GM21529 (cell line): Measurements from ENCODE around the gene LNX1.

Experiments
- ATAC-seq: cut with Tn5 transposase; IDR thresholded peaks from one replicate; pipeline ENCODE4 v1.9.1; 2021; ENCODE audit not compliant: unreplicated experiment

LNX1 gene

DNA sequence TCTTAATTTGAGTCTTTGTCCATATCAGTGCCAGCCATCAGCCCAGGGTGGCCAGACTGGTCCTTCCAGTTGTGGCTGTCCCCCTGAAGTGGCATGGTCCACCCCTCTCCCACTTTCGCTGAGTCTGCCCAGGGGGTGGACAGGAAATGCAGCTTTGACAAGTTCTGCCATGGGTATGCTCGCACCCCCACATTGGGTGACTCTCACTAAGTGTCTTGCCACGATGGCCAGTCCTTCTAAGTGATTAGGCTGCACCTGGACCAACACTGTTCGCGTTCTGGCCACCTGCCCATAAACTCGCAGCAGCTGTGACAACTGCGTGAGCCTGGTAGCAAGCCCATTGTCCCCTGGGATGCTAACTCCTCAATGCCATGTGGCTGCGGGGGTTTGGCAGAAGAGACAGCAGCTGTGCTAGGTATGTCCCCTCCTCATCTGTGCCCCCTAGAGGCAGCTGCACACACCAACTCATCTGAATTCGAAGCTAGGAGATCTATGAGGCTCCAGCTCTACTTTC, 10.0 kb upstream of the LNX1 start:
- peak; percentile 69 for ATAC-seq

DNA sequence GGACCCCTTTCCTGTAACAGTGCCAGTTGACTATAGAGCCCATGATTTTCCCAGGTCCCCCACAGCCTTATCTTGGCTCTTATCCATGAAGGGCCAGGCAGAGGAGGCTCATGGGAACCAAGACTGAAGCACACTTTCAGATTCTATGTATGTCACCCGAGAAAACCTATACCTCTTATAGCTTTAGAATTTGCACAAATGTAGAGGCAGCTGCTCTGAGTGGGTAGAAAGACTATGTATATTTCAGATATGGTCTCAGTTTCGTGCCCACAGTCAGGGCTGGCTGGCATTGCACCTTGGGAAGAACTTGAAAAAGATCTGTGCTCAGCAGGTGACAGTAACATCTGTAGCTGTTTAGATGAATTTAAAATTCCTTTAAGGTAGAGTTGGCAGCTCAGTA, 8.3 kb upstream of the LNX1 start:
- peak; percentile 62 for ATAC-seq

DNA sequence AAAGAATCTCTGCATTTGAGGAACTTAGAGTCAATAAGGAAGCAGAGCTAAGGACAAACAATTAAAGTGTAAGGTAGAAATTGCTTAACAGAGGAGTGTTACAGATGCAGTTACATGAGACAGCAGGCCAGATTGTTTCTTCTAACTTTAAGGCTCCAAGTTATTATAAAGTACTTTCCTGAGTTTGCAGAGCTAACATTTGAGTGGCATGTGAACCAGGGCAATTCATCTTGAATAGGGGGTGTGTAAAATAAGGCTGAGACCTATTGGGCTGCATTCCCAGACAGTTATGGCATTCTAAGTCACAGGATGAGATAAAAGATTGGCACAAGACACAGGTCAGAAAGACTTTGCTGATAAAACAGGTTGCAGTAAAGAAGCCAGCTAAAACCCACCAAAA, 7.6 kb upstream of the LNX1 start:
- ATAC-seq: no peak

DNA sequence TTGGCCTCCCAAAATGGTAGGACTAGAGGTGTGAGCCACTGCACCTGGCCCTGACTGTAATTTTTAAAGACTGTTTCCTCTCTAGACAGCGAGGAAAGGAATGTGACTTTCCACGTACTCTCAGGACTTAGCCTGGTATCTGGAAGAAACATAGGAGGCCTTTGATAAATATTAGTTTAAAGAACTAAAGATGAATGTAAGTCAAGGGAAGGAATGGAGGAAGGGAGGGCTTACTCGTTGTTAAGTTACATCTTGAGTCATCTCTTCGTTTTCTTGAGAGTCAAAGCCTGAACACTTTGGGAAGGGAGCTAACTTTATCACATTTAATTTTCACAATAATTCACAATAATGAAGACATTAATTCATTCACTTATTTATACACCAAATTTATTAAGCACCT, 7.2 kb upstream of the LNX1 start:
- no peak for ATAC-seq

DNA sequence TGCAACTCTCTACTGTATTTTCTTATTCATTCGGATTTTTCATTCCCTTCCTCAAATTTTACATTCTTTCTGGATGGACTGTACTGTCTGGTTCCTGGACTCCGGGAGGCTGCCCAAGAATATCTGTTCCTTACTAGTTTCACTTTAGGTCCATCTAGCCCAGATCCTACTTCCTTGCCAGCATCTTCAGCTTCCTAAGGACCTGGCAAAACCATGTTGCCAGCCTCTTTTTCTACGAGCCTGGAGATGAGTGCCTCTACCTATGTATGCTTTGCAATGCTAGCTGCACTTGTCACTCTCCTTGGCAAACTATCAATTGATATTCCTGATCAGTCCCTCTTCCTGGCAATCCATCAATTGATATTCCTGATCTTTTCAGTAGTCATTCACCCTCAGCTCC, 5.6 kb upstream of the LNX1 start:
- no peak for ATAC-seq

DNA sequence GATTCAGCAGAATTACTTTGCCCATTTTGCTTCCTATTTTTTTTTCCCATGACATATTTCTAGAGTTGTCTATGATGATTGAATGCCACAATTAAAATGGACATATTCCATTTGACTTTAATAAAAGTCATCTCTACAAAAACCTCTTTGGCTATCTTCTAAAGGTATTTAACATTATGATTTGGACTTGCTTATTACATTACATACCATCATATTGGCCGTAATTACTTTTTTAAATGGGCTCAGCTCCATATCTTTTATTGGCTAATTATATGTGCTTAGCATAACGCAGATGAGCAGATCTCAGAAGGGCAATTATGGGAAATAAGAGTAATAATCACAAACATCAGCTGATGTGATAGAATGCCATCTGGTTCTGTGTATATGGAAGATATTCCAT, 4.5 kb upstream of the LNX1 start:
- ATAC-seq: no peak

DNA sequence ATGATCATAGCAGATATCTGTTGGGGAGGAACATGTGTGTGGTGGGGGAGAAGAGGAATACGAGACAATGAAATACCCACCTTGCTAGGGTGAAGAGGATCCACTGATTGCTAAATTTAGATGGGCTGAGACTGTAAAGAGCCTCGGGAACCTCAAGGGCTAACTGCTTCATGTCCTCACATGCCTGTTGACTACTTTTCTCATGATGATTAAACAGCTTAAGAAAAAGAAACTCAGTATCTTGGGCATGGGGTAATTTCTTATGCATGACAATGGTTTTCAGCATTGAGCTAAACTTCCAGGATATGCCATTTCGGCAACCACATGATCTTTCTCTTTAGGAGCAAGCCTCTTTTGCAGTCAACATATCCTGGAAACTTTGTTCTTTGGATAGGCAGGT, 3.9 kb upstream of the LNX1 start:
- ATAC-seq: no peak

DNA sequence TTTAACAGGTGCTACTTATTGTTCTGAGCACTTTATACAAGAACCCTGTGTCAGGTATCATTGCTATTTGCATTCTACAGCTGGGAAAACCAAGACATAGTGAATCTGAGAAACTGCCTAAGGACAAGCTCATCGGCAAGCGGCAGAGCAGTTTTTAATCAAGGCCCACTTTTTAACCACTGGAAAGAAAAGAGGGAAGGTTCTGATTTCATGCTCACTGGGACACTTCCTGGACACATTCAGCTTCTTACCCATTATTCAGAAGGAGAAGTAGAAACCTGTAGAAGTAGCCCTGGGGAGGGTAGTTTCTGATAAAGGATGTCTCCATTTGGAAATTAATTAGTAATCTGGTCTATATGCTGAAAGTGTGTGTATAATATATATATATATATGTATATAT, 2.5 kb upstream of the LNX1 start:
- ATAC-seq: no peak

DNA sequence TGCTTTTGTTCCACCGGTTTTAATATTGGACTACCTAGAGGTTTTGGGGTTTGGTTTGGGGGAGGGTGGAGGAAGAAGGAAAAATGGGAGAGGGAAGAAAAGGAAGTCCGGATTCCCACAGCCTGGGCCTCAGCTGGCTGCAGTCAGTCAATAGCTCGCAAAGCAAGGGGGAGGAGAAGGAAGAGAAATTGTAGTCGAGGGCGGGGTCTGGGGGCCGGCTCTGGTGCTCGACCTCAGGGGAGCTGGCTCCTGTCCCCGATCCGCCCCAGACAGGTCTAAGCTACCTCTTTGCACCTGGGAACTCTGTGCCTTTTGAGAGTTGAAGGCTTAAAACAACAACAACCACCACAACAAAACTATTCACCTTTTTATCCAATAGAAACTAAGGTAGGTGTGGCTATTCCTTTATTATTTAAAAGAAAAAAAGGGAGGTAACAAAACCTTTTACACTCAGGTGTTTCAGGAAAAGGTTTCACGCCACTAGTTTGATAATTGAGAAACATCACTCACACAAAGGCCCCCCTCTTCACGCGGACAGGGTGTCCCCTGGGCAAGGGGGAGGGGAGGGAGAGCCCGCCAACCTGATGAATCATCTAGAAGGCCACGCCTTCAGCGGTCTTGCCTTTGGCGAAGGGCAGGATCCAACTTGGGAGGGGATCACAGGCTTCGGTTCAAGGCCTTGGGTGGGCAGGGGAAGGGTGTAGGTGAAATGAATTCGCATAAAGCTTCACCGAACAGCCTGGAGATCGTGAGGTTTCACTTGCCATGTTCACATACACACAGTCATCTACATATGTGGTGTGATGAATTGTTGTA, 1.6 kb upstream of the LNX1 start:
- no peak for ATAC-seq

DNA sequence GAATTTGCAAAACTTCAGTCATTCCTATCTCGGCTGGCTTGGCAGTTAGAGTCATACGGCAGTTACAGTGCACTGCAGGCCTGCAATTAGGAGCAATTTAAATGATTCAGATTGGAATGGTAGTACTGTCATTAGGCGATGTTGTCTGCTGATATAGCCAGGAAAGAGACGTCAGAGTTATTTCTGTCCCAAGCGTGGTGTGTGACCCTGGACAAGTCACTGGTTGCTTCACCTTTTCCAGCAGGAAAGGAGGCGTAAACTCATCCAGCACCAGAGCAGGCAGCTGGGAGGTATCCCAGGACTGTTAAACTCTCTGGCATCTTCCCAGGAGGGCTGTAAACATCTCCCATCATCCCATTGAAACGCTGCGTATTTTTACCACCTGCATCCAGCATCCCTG, 836 bp upstream of the LNX1 start:
- ATAC-seq: no peak

DNA sequence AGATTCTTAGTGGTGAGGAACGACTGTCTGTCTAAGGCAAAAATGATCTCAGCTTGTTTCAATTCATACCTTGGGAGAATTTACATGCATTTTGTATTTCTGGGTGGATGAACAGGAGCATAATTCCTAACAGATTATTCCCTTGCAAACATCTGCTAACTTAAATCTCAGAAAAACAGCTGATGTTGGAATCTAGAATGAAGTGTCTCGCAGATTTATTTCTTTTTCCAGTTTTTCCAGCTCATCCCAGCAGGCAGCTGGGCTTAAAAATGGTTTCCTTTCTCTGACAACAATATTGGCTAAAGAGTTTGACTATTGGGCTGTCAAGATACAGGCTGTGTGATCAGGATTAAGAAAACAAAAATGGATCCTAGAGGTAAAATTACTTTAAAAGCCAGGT, 1.1 kb downstream of the LNX1 start:
- ATAC-seq: no peak

DNA sequence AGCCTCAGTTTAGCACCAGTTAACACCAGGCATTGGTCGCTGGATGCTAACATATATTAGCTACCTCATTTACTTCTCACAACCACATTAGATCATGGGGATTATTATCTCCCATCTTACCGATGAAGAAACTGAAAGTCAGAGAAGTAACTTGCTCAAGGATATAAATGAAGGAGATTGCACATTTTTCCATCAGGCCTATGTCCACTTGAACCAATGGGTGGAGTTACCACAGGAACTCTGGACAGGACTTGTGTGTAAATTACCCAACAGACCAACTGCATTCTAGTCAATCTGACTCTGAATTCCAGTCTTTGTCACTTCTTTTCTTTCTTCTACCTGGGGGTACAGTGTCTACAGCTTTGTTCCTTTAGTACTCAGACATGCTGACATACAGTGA, 1.8 kb downstream of the LNX1 start:
- no peak for ATAC-seq

DNA sequence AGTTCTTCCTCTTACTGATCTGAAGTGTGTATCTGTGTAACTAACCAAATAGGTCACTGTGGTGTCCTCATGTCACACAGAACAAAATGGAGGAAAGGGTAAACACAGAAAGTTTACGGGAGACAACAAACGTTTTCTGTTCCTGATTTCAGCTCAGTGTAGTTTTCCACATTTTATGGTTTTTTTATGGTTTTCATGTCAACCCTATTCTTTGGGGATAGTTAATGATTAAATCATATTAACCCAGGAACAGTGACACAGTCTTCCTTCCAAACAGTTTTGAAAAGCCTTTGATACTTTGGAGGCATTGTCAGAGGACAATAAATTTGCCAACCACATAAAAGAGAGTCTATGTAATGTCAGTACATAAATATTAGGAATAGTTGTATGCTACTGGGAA, 4.2 kb downstream of the LNX1 start:
- ATAC-seq: no peak

DNA sequence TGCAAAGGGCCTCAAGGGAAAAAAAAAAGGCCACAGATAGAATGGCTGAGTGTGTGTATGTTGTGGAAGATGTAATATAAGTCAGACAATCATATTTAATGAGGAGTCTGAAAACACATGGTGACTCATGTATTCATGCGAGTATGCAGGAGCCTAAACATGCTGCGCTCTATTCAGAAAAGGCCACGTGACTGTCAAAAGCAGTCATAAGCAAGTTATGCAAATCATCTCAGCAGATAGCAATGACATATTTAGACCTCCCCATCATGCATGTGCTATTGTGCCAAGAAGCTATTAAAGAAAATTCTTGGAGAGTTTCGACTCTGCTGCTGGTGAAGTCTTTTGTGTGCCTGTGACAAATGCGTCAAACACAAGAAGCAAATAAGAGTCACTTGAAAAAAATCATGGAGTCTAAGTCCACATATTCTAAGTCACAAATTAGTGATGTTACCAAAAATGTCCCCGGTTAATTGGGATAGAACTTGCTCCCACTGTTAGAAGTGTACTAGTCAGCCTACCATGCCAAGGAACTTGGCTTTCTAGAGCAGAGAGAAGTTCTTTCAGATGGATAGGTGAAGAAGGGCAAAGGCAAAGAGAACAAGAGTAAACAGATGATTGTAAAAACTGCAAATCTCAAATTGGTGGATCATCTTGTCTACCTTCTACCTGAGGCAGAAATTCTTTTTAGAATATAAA, 5.0 kb downstream of the LNX1 start:
- ATAC-seq: no peak

DNA sequence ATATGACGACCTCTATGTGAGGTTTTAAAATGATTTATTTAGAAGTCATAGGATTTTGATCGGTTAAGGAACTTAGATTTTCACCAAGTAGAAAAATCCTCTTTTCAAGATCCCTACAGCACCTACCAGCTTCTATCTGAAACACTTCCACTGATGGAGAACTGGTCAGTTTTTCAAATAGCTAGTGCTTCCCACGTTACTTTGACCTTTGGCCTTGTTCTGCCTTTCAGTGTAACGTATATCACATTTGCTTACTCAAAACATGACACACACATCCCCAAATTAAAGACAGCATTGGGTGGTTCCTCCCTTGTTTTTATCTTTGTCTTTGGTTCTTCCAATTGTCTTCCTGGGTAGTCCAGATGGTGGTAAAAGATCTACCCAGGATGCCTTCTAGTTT, 6.6 kb downstream of the LNX1 start:
- no peak for ATAC-seq

DNA sequence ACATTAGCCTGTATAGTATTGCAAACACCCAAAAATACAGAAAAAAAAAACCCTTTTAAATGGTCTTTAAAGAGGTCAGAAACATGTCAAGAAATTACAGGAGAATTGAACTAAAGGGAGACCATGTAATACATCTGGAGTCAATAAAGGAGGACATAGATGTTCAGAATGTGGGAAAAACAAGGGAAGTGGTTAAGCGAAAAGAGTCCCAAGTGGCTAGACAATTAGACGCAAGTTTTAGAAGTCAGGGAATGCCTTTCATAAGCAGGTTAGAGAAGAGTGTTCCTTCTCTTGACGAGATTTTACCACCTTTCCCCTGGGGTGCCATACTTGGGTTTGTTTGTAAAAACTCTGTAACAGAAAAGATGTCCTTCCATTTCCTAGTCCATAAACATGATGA, 7.8 kb downstream of the LNX1 start:
- ATAC-seq: no peak

DNA sequence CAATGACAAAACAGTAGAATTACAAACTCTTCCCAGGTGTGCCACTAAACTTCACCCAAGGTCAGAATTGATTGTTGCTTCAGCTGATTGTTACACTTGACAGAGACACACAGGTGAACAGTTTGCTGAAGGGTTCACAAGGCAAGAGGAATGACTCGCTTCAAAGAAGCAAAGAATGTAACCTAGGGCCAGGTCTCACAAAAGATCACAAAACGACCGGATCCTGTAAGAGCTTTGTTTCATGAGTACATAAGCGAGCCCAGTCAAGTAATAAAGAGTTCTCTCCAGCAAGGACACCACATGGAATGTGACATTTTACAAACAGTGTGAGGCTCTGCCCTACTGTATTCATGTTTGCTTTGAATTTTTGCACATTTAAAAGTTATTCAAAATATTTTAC, 9.1 kb downstream of the LNX1 start:
- no peak for ATAC-seq

DNA sequence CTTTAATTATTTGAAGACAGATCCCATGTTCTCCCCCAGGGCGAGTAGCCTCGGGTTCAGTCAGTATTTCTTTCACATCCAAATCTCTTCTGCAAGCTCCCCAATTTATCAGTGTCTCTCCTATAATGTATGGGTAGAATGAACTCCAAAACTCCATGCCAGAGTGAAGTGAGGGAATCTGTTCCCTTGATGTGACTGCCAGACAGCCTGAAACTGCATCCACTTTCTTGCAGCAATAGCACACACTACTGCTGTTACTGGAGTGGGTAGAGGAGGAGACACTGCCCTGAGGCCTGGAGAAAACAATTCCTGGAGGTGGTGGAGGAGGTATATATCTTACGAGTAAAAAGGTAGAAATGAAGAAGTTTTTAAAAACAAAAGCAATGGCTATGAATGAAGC, 11.0 kb downstream of the LNX1 start:
- no peak for ATAC-seq

DNA sequence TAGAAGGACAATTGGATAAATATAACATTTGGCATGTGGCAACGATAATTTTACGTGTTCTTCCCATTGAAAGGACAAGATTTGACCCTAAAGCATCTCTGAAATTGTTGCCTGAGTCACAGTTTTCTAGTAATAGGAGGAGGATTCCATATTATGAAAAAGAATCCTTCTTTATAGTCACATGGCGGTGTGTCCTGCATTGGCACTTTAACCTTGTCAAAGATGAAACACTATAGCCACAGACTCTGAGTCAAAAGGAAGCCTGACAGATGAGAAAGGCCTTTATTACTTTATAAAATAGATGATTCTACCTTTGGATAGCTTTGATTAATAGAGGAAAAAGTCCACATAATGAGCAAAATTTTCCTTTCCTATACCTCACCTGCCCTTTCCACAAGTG, 11.5 kb downstream of the LNX1 start:
- no peak for ATAC-seq

DNA sequence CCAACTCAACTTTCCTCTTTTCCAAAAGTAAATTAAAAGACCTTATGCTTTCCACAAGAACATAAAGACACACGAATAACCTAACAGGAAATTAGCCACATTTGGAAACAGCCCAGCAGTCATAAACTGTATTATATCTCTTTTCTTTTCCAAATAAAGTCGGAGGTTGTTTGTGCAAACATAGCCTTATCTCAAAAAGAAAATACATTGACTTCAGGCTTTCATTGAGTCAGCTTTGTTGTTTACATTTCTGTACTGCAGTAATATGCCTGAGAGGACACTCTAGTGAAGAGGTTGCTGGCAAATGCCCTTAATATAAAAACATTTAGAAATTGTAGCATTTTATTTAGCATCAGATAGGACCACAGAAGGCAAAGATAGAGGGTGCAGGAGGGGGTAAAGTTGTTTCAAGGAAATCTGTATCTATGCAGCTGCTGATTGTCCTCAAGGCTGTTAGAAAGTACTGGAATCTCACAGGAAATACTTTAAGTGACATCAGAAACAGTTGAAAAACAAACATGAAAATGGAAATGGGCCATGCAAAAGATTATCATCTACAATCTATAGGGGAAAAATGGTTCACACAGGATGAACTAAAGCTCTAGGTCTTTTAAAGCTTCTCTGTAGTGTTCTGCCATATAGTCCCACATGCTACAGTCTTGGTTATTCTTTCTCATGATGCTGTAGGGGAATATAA, 14.5 kb downstream of the LNX1 start:
- no peak for ATAC-seq

DNA sequence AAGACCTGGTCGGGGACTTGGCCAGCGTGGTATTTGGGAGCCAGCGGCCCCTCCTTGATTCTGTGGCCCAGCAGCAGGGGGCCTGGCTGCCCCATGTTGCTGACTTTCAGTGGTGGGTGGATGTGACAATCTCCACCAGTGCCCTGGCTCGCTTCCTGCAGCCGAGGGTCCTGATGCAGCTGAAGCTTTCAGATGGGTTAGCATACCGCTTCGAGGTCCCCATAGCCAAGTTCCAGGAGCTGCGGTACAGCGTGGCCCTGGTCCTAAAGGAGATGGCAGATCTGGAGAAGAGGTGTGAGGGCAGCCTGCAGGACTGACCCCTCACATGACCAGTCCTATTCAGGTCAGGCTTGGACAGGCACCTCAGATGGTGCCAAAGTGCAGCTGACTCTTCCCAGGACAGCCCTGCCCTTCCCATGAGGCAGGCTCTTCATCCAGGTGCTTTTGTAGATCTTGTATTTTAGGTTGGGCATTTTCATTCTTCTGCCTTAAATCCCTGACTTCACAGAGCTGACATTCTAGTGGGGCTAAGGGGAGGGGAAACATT, 15.1 kb downstream of the LNX1 start:
- no peak for ATAC-seq

DNA sequence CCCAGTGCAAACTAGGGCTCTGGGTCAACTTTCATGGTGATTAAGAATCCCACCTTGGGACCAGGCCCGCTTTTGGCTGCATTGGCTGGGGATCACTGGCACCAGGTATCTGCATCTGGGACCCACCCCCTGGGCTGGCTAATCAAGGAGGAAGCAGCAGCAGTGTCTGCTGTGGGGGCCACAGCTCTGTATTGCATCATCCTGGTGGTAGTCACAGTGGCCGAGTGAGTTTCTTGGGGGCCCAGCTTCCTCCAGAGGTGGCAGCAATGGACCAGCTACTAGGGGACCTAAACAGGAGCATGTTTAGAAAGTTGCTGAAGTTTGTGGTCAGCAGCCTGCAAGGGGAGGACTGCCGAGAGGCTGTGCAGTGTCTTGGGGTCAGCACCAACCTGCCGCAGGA, 15.7 kb downstream of the LNX1 start:
- ATAC-seq: no peak
